Activated naive CD4-positive, alpha-beta T cell treated with anti-CD3 and anti-CD28 coated beads, Interleukin-2, amount 50 U/mL, for 24 hours (primary cell): ENCODE results near the gene RPS8.
"Not testable (repeated sequence)": the region's sequence is repeated elsewhere in the genome, so short reads cannot be mapped to it uniquely, and the experiment has no call there.

Experiments
- H3K27ac Mint-ChIP-seq: one replicate; pipeline ENCODE4 v1.8.0; 2021; ENCODE audit warnings: mild to moderate bottlenecking, mixed read lengths
- H3K27me3 Mint-ChIP-seq: one replicate; pipeline ENCODE4 v1.8.0; 2021; ENCODE audit warnings: mixed read lengths
- H3K36me3 Mint-ChIP-seq: one replicate; pipeline ENCODE4 v1.8.0; 2021; ENCODE audit warnings: mixed read lengths
- H3K4me1 Mint-ChIP-seq: one replicate; pipeline ENCODE4 v1.8.0; 2021; ENCODE audit warnings: mixed read lengths
- H3K4me3 Mint-ChIP-seq: one replicate; pipeline ENCODE4 v1.8.0; 2021; ENCODE audit warnings: mild to moderate bottlenecking, mixed read lengths
- H3K9me3 Mint-ChIP-seq: one replicate; pipeline ENCODE4 v1.8.0; 2021; ENCODE audit warnings: mixed read lengths

The RPS8 gene

GRCh38 chr1:44788120-44788860, 12.9 kb downstream of the RPS8 start, which contains the start of gene BEST4:
Gene BEST4, minus strand, starts transcription at chr1:44788170. Its CDS starts 465 bp downstream, at chr1:44787705.
- Mint-ChIP-seq H3K9me3 (no peaks in the 10 kb centered on the region), H3K36me3 (no peaks in the 10 kb centered on the region), H3K4me1 (peaks cover 27% of the 10 kb centered on the region), H3K4me3 (no peak within 1 kb of the TSS), H3K27me3 (no peaks in the 10 kb centered on the region), H3K27ac (peak within 1 kb of the TSS; percentile 41)

GRCh38 chr1:44790968-44791801, 15.8 kb downstream of the RPS8 start:
- Mint-ChIP-seq H3K27ac (no peak overlapping the region), H3K4me3 (no peak overlapping the region), H3K4me1 (peaks cover 5% of the 10 kb centered on the region), H3K36me3 (no peaks in the 10 kb centered on the region), H3K27me3 (no peaks in the 10 kb centered on the region), H3K9me3 (no peaks in the 10 kb centered on the region)

- Mint-ChIP-seq H3K27ac (no peak overlapping the region), H3K9me3 (no peaks in the 10 kb centered on the region), H3K36me3 (no peaks in the 10 kb centered on the region), H3K4me3 (no peak overlapping the region), H3K4me1 (no peaks in the 10 kb centered on the region), H3K27me3 (no peaks in the 10 kb centered on the region)
Measured at GRCh38 chr1:44792736-44793502, 17.6 kb downstream of the RPS8 start.

- not testable (repeated sequence) for H3K9me3 Mint-ChIP-seq, H3K27ac Mint-ChIP-seq, H3K4me3 Mint-ChIP-seq, H3K27me3 Mint-ChIP-seq
- Mint-ChIP-seq H3K36me3 (peaks cover 14% of the 10 kb centered on the region), H3K4me1 (peaks cover 21% of the 10 kb centered on the region)
Measured at GRCh38 chr1:44797886-44798285, 22.5 kb downstream of the RPS8 start.

- Mint-ChIP-seq H3K27ac (no peak overlapping the region), H3K36me3 (peaks cover 19% of the 10 kb centered on the region), H3K9me3 (no peaks in the 10 kb centered on the region), H3K27me3 (no peaks in the 10 kb centered on the region), H3K4me3 (peak overlapping the region; percentile 98), H3K4me1 (peaks cover 28% of the 10 kb centered on the region)
Measured at GRCh38 chr1:44798481-44799365, 23.4 kb downstream of the RPS8 start.

GRCh38 chr1:44799770-44800584, 24.6 kb downstream of the RPS8 start, which contains the start of gene PLK3:
Gene PLK3, plus strand, starts transcription at chr1:44800377. Its CDS starts 87 bp downstream, at chr1:44800464.
- H3K4me3 Mint-ChIP-seq, result peak within 1 kb of the TSS; percentile 98
- H3K9me3 Mint-ChIP-seq, result no peaks in the 10 kb centered on the region
- no peaks in the 10 kb centered on the region for H3K27me3 Mint-ChIP-seq
- H3K36me3 Mint-ChIP-seq, result peaks cover 19% of the 10 kb centered on the region
- H3K27ac Mint-ChIP-seq, result peak within 1 kb of the TSS; percentile 99
- H3K4me1 Mint-ChIP-seq, result peaks cover 34% of the 10 kb centered on the region

GRCh38 chr1:44801491-44802305, 26.4 kb downstream of the RPS8 start:
- Mint-ChIP-seq H3K27me3 (no peaks in the 10 kb centered on the region), H3K36me3 (peaks cover 21% of the 10 kb centered on the region), H3K4me3 (peak overlapping the region; percentile 98), H3K4me1 (peaks cover 38% of the 10 kb centered on the region), H3K9me3 (no peaks in the 10 kb centered on the region), H3K27ac (peak overlapping the region; percentile 94)

- Mint-ChIP-seq H3K9me3 (no peaks in the 10 kb centered on the region), H3K27ac (peak overlapping the region; percentile 94), H3K27me3 (no peaks in the 10 kb centered on the region), H3K4me3 (peak overlapping the region; percentile 98), H3K4me1 (peaks cover 46% of the 10 kb centered on the region), H3K36me3 (peaks cover 28% of the 10 kb centered on the region)
Measured at GRCh38 chr1:44802306-44803061, 27.1 kb downstream of the RPS8 start.

- Mint-ChIP-seq H3K36me3 (peaks cover 28% of the 10 kb centered on the region), H3K27ac (peak overlapping the region; percentile 90), H3K27me3 (no peaks in the 10 kb centered on the region), H3K9me3 (no peaks in the 10 kb centered on the region), H3K4me1 (peaks cover 51% of the 10 kb centered on the region), H3K4me3 (peak overlapping the region; percentile 98)
Measured at GRCh38 chr1:44803062-44803311, 27.6 kb downstream of the RPS8 start.

- Mint-ChIP-seq H3K9me3 (no peaks in the 10 kb centered on the region), H3K4me1 (peaks cover 55% of the 10 kb centered on the region), H3K4me3 (peak overlapping the region; percentile 98), H3K36me3 (peaks cover 29% of the 10 kb centered on the region), H3K27ac (peak overlapping the region; percentile 90), H3K27me3 (no peaks in the 10 kb centered on the region)
Measured at GRCh38 chr1:44803312-44804095, 28.2 kb downstream of the RPS8 start.

- Mint-ChIP-seq H3K4me3 (peak overlapping the region; percentile 98), H3K4me1 (peaks cover 63% of the 10 kb centered on the region), H3K9me3 (no peaks in the 10 kb centered on the region), H3K36me3 (peaks cover 30% of the 10 kb centered on the region), H3K27me3 (no peaks in the 10 kb centered on the region), H3K27ac (peak overlapping the region; percentile 77)
Measured at GRCh38 chr1:44805311-44806024, 30.1 kb downstream of the RPS8 start.
